GM23338 (cell line): ENCODE data around the gene EVI5. TPM values are rescaled to one million over a fixed set of nuclear protein-coding genes. Genes with fewer than 3 reads are reported as not detected.
"Not testable (repeated sequence)": the region's sequence is repeated elsewhere in the genome, so short reads cannot be mapped to it uniquely, and the experiment has no call there.

Experiments
- ATAC-seq: fragments of 200-7000 bp; cut with Tn5 transposase; 3 replicates; pipeline ENCODE4 v1.9.1; 2020
- DNase-seq: peaks from one replicate; pipeline ENCODE4 v3.0.0-alpha.2; 2015; ENCODE audit warnings: low spot score
- H2AFZ ChIP-seq: fragments of 200-600 bp; sonication (generic); 2 replicates; pipeline ENCODE4 v1.8.0; 2016; ENCODE audit warnings: antibody characterized with exemption, mild to moderate bottlenecking, moderate library complexity
- H3F3A ChIP-seq: fragments of 200-600 bp; sonication (generic); replicated peaks from 2 replicates; pipeline ENCODE4 v1.8.0; 2017; ENCODE audit warnings: antibody characterized with exemption, mixed run types, low read depth
- H3K27ac ChIP-seq: fragments of 200-600 bp; sonication (generic); 2 replicates; pipeline ENCODE4 v1.6.1; 2016; ENCODE audit warnings: low read depth
- H3K27me3 ChIP-seq: fragments of 200-600 bp; sonication (generic); 2 replicates; pipeline ENCODE4 v1.8.0; 2016; ENCODE audit warnings: mild to moderate bottlenecking, mixed run types, moderate library complexity; ENCODE audit not compliant: insufficient read depth
- H3K36me3 ChIP-seq: fragments of 200-600 bp; sonication (generic); 2 replicates; pipeline ENCODE4 v1.8.0; 2016; ENCODE audit warnings: mild to moderate bottlenecking; ENCODE audit not compliant: insufficient read depth
- H3K4me1 ChIP-seq: fragments of 200-600 bp; sonication (generic); 2 replicates; pipeline ENCODE4 v1.8.0; 2016; ENCODE audit warnings: mild to moderate bottlenecking, moderate library complexity; ENCODE audit not compliant: insufficient read depth
- H3K4me2 ChIP-seq: fragments of 200-600 bp; sonication (generic); 2 replicates; pipeline ENCODE4 v1.7.1; 2017; ENCODE audit warnings: mixed run types
- H3K4me3 ChIP-seq: fragments of 200-600 bp; sonication (generic); 2 replicates; pipeline ENCODE4 v1.6.1; 2016; ENCODE audit warnings: mixed run types
- H3K79me2 ChIP-seq: fragments of 200-600 bp; sonication (generic); replicated peaks from 2 replicates; pipeline ENCODE4 v1.8.0; 2017; ENCODE audit warnings: mild to moderate bottlenecking; ENCODE audit not compliant: insufficient read depth
- H3K9me2 ChIP-seq: fragments of 200-600 bp; sonication (generic); 2 replicates; pipeline ENCODE4 v1.8.0; 2017; ENCODE audit not compliant: insufficient read depth
- H4K20me1 ChIP-seq: fragments of 200-600 bp; sonication (generic); replicated peaks from 2 replicates; pipeline ENCODE4 v1.8.0; 2017; ENCODE audit warnings: mild to moderate bottlenecking; ENCODE audit not compliant: insufficient read depth
- H3K27ac Mint-ChIP-seq: 2 replicates; pipeline ENCODE4 v1.8.0; 2020; ENCODE audit warnings: inconsistent platforms, mild to moderate bottlenecking, moderate library complexity, mixed read lengths
- H3K27me3 Mint-ChIP-seq: 3 replicates; pipeline ENCODE4 v1.8.0; 2022; ENCODE audit warnings: low read depth, mild to moderate bottlenecking, moderate library complexity, mixed read lengths, inconsistent platforms; ENCODE audit not compliant: insufficient read depth, poor library complexity
- H3K36me3 Mint-ChIP-seq: 3 replicates; pipeline ENCODE4 v1.8.0; 2021; ENCODE audit warnings: low read depth, mild to moderate bottlenecking, inconsistent platforms, moderate library complexity, mixed read lengths
- H3K4me1 Mint-ChIP-seq: 3 replicates; pipeline ENCODE4 v1.8.0; 2020; ENCODE audit warnings: mild to moderate bottlenecking, inconsistent platforms, mixed read lengths
- H3K4me3 Mint-ChIP-seq: 3 replicates; pipeline ENCODE4 v1.8.0; 2021; ENCODE audit warnings: moderate library complexity, mild to moderate bottlenecking, inconsistent platforms, mixed read lengths
- H3K9me3 Mint-ChIP-seq: 3 replicates; pipeline ENCODE4 v1.8.0; 2020; ENCODE audit warnings: moderate library complexity, mild to moderate bottlenecking, inconsistent platforms, mixed read lengths
- ETS1 ChIP-seq: IDR thresholded peaks from 2 replicates; pipeline ENCODE4 v1.6.1; 2016; ENCODE audit warnings: antibody characterized with exemption
- EZH2 ChIP-seq: fragments of 200-600 bp; sonication (generic); IDR thresholded peaks from one replicate; pipeline ENCODE4 v1.8.0; 2017; ENCODE audit warnings: antibody characterized with exemption, mild to moderate bottlenecking, low read depth; ENCODE audit not compliant: unreplicated experiment
- EZH2phosphoT487 ChIP-seq: fragments of 200-600 bp; sonication (generic); IDR thresholded peaks from one replicate; pipeline ENCODE4 v1.8.1; 2018; ENCODE audit warnings: antibody characterized with exemption; ENCODE audit not compliant: unreplicated experiment
- JUNB ChIP-seq: IDR thresholded peaks from one replicate; pipeline ENCODE4 v1.6.1; 2016; ENCODE audit warnings: antibody characterized with exemption; ENCODE audit not compliant: unreplicated experiment
- NANOG ChIP-seq: IDR thresholded peaks from 2 replicates; pipeline ENCODE4 v1.6.1; 2016; ENCODE audit warnings: antibody characterized with exemption, borderline replicate concordance
- POLR2AphosphoS5 ChIP-seq: IDR thresholded peaks from 2 replicates; pipeline ENCODE4 v1.6.1; 2016; ENCODE audit warnings: antibody characterized with exemption, low read depth
- STAT1 ChIP-seq: IDR thresholded peaks from one replicate; pipeline ENCODE4 v1.6.1; 2016; ENCODE audit warnings: antibody characterized with exemption; ENCODE audit not compliant: unreplicated experiment
- ZNF114 ChIP-seq: fragments of 250-450 bp; sonication (Bioruptor Pico); IDR thresholded peaks from 2 replicates; pipeline ENCODE4 v1.5.0; 2020; ENCODE audit warnings: mild to moderate bottlenecking, moderate library complexity
- polyA plus RNA-seq: library from polyadenylated mRNA; unstranded; fragments of >200 nt; fragmentation: Nextera tagmentation; extraction: Ambion mirVana; gene quantifications from 2 replicates; pipeline ENCODE4 v1.2.1, GENCODE V29; 2016
- total RNA-seq: library from RNA; depleted of rRNA; stranded (reverse); fragments of >200 nt; shearing (Covaris generic); gene quantifications from 2 replicates; pipeline ENCODE4 v1.2.3, GENCODE V29; 2014

Gene EVI5
- total and polyA plus RNA-seq, 2 experiments from 2014 or later: 15.6 to 24.8 TPM

GRCh38 chr1:92532371-92532770 is 252.5 kb downstream of the EVI5 start:
- not testable (repeated sequence) for H3K4me3 ChIP-seq, H2AFZ ChIP-seq, H3K9me3 Mint-ChIP-seq, ATAC-seq, H4K20me1 ChIP-seq, H3K4me1 ChIP-seq, H3F3A ChIP-seq, H3K4me3 Mint-ChIP-seq, H3K36me3 ChIP-seq, H3K79me2 ChIP-seq, H3K4me1 Mint-ChIP-seq, H3K27me3 Mint-ChIP-seq, H3K36me3 Mint-ChIP-seq, H3K27ac ChIP-seq, H3K27me3 ChIP-seq, DNase-seq, H3K4me2 ChIP-seq, H3K27ac Mint-ChIP-seq, H3K9me2 ChIP-seq

GRCh38 chr1:92531939-92532338 is 253.0 kb downstream of the EVI5 start:
- not testable (repeated sequence) for H3K4me2 ChIP-seq, H3K4me3 Mint-ChIP-seq, H3K4me1 Mint-ChIP-seq, H3F3A ChIP-seq, H2AFZ ChIP-seq, H3K36me3 ChIP-seq, H3K36me3 Mint-ChIP-seq, H3K9me2 ChIP-seq, H4K20me1 ChIP-seq, H3K27ac ChIP-seq, ATAC-seq, H3K4me1 ChIP-seq, H3K27me3 Mint-ChIP-seq, H3K27ac Mint-ChIP-seq, H3K79me2 ChIP-seq, H3K27me3 ChIP-seq, H3K9me3 Mint-ChIP-seq, DNase-seq, H3K4me3 ChIP-seq

- Histone ChIP-seq H3K27me3 (no peaks in the 10 kb centered on the region), H3K4me3 (no peak overlapping the region), H4K20me1 (no peaks in the 10 kb centered on the region), H3K27ac (no peak overlapping the region), H3K9me2 (no peaks in the 10 kb centered on the region), H3K4me1 (no peaks in the 10 kb centered on the region), H3K79me2 (no peaks in the 10 kb centered on the region), H2AFZ (no peak overlapping the region), H3F3A (no peaks in the 10 kb centered on the region), H3K36me3 (no peaks in the 10 kb centered on the region), H3K4me2 (no peak overlapping the region)
- no peak overlapping the region for H3K4me3 Mint-ChIP-seq
- H3K9me3 Mint-ChIP-seq: no peaks in the 10 kb centered on the region
- TF ChIP-seq ZNF114 (CRISPR knock-in tag) (no peak), NANOG (no peak), EZH2phosphoT487 (no peak), POLR2AphosphoS5 (no peak), JUNB (no peak), ETS1 (no peak), STAT1 (no peak), EZH2 (no peak)
- ATAC-seq: no peak
- H3K4me1 Mint-ChIP-seq: no peaks in the 10 kb centered on the region
- DNase-seq: no peak
- peaks cover 2% of the 10 kb centered on the region for H3K27me3 Mint-ChIP-seq
- H3K27ac Mint-ChIP-seq: no peak overlapping the region
- H3K36me3 Mint-ChIP-seq: no peaks in the 10 kb centered on the region
Measured at GRCh38 chr1:92527670-92528069, 257.2 kb downstream of the EVI5 start.

GRCh38 chr1:92524944-92525590 is 259.8 kb downstream of the EVI5 start:
- H3K4me1 Mint-ChIP-seq, H3K36me3 ChIP-seq, H4K20me1 ChIP-seq, H3K4me1 ChIP-seq, H3K4me3 ChIP-seq, H3K9me2 ChIP-seq, H3K36me3 Mint-ChIP-seq, H3K27me3 Mint-ChIP-seq, H3K79me2 ChIP-seq, H3K9me3 Mint-ChIP-seq, H3F3A ChIP-seq, DNase-seq, H2AFZ ChIP-seq, H3K27me3 ChIP-seq, H3K27ac Mint-ChIP-seq, H3K27ac ChIP-seq, ATAC-seq, H3K4me2 ChIP-seq, H3K4me3 Mint-ChIP-seq: not testable (repeated sequence)
